ENCODE data around the gene HIC2. TPM values are rescaled to one million over a fixed set of nuclear protein-coding genes. Genes with fewer than 3 reads are reported as not detected.

HIC2 gene
- total RNA-seq, 1 donor from 2014 or later = 1.8 TPM

DNA sequence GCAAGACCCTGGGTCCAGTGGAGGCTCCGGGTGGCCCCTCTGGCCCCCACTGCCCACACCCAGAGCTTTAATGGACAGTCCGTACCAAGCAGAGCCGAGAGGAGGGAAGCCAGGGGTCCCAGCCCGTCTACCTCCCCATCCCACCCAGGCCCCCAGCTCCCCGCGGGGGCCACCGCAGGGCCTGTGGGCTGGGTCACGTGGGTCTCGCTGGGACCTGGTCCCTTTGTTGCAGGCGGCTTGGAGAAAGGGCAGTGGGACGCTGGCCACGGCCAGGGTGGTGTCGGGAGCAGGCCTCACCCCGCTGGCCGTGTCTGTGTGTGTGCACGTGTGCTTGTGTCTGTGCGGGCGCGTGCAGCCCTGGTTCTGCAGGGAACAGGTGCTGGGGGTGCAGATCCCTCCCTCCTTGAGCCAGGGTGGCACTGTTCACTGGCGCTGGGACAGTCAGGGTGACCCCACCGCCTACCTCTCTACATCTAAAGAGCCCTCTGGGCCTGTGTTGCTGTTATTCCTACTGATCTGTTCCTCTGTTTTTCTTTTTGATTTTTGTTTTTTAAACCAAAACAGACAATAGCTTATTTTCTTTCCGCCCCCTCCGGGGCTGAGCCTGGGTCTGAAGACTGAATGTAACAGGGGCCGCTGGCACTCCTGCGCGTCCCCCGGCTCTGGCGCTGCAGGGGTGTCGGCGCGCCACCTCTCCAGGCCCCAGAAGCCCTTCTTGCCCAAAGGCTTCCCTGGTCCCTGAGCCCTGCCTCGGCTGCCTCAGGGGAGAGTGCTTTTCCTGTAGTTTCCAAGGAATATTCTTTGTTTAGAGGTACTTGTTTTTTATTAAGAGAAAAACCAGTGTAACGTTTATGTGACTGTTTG lies 29.9 kb downstream of the HIC2 start:
- no peaks in the 10 kb centered on the region for H3K27me3 ChIP-seq (ENCODE audit: control insufficient read depth, insufficient read depth, low read length)
- H3K36me3 ChIP-seq (ENCODE audit: control insufficient read depth, insufficient read depth, low read length) = peaks cover 11% of the 10 kb centered on the region

DNA sequence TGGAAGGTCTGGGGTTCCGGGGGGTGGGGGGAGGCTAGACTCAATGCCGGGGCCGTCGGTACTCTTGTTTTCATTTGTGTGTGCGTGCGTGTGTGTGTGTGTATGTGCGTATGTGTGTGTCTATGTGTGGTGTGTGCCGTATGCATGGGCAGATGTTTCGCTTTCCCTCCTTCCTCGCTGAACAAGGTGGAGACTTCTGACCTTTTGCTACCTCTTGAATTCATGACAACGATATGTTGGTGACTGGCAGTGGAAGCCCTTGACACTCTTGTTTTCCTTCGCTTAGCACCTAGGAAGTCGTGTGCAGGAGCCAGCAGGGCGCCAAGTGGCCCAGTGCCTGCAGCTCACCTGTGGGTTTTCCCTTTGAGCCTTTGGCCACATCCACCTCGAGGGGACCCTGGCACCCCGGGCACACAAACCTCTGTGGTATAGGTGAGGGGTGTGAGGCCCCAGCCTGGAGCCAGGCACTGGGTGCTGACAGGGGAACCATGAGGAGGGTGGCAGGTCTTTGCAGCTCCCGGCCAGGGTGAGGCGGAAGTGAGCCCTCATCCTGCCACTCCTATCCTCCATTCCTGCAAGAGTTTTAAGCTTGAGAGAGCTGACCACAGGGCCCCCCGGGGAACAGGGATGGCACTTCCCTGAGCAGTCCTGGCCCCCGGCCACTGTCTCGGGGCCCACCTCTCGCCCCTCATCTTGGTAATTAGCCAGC lies 30.7 kb downstream of the HIC2 start:
- no peak overlapping the region for H3K4me3 ChIP-seq (ENCODE audit: low read depth, low read length)
- DNase-seq (ENCODE audit: low read depth) (no peak), FAIRE-seq (no peak)
- peak; percentile 20 for TF ChIP-seq CTCF (IDR thresholded peaks at IDR 0.05; ENCODE audit: insufficient read depth, low read length, severe bottlenecking)
- no peaks in the 10 kb centered on the region for H3K27me3 ChIP-seq (ENCODE audit: control insufficient read depth, insufficient read depth, low read length)
- H3K36me3 ChIP-seq (ENCODE audit: control insufficient read depth, insufficient read depth, low read length) = peaks cover 11% of the 10 kb centered on the region

More for the DNA sequence above, 29.9 kb downstream of the HIC2 start:
- FAIRE-seq (no peak), DNase-seq (ENCODE audit: low read depth) (no peak)
- no peak overlapping the region for H3K4me3 ChIP-seq (ENCODE audit: low read depth, low read length)
- no peak for TF ChIP-seq CTCF (IDR thresholded peaks at IDR 0.05; ENCODE audit: insufficient read depth, low read length, severe bottlenecking)

DNA sequence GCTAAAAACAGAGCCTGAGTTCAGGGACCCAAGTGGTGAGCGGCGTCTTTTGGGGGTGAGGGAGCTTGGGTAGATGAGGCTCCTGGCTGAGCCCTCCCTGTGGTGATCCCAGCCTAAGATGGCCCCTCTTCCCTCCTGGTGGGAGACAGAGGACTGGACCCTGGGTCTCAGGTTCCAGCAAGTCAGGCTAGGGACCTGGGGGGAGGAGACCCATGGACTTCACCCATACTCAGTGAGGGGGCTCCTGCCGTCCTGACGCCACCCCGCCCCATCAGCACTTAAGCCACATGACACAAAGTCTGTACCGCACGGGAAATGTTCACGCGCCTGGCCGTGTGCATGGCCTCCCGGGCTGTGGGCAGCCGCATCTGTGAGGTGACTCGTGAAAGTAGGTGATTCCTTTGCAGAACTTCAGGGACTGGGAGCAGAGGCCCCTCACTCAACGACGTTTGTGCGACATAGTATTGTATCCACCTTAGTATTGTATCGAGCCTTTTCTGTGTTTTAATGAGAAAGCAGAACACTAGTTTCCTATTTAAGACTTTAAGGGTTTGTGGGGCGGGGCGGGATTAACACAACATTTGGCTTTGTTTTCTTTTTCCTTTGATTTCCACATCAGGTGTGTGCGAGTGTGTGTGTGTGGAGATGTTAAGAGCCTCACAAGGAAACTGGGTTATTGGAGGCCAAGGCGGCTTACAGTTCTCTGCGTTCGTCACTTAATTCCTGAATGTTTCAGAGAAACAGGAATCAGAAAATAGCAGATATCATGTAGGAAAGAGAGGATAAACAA lies 31.7 kb downstream of the HIC2 start:
- no peak for DNase-seq (ENCODE audit: low read depth)
- TF ChIP-seq CTCF (IDR thresholded peaks at IDR 0.05; ENCODE audit: insufficient read depth, low read length, severe bottlenecking) = no peak
- Histone ChIP-seq H3K36me3 (ENCODE audit: control insufficient read depth, insufficient read depth, low read length) (peaks cover 11% of the 10 kb centered on the region), H3K4me3 (ENCODE audit: low read depth, low read length) (no peak overlapping the region), H3K27me3 (ENCODE audit: control insufficient read depth, insufficient read depth, low read length) (no peaks in the 10 kb centered on the region)
- FAIRE-seq = peak; percentile 13

- DNase-seq (ENCODE audit: low read depth) = no peak
- H3K27me3 ChIP-seq (ENCODE audit: control insufficient read depth, insufficient read depth, low read length) = no peaks in the 10 kb centered on the region
- no peak for FAIRE-seq
- H3K4me3 ChIP-seq (ENCODE audit: low read depth, low read length) = no peak overlapping the region
- TF ChIP-seq CTCF (IDR thresholded peaks at IDR 0.05; ENCODE audit: insufficient read depth, low read length, severe bottlenecking) = no peak
- peaks cover 11% of the 10 kb centered on the region for H3K36me3 ChIP-seq (ENCODE audit: control insufficient read depth, insufficient read depth, low read length)
These were observed 32.6 kb downstream of the HIC2 start for GRCh38 chr22:21449531-21450319.

DNA sequence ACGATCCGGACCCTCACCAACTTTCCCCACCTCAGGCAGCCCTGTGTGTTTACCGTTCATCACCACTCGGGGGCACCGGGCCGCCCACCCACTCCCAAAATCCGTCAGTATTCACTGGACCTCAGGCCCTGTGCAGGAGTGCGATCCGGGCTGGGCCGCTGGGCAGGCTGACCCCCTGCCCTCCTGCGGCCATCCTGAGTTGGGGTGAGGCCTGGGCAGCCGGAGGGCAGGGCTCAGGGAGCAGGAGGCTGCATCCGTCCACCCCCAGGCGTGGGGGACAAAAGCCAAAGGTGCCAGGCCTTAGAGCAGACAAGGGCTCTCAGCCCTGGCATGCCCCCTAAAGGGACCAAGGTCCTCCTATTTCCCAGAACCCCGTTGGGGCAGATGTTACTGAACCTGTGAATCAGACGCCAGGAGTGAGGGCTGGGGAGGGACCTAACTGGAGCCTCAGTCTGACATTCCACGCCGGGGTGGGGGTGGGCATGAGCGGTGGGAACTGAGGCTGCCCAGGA lies 33.2 kb downstream of the HIC2 start:
- Histone ChIP-seq H3K36me3 (ENCODE audit: control insufficient read depth, insufficient read depth, low read length) (peaks cover 9% of the 10 kb centered on the region), H3K4me3 (ENCODE audit: low read depth, low read length) (no peak overlapping the region), H3K27me3 (ENCODE audit: control insufficient read depth, insufficient read depth, low read length) (no peaks in the 10 kb centered on the region)
- DNase-seq (ENCODE audit: low read depth) = no peak
- no peak for TF ChIP-seq CTCF (IDR thresholded peaks at IDR 0.05; ENCODE audit: insufficient read depth, low read length, severe bottlenecking)
- no peak for FAIRE-seq
